Calu3 (cell line): ENCODE measurements around the gene SFSWAP. TPM values are rescaled to one million over a fixed set of nuclear protein-coding genes. Genes with fewer than 3 reads are reported as not detected.

Experiments
- BruUV-seq: library from RNA; stranded (reverse); fragments of 400-500 nt; replicated peaks from 2 replicates; lab custom pipeline; 2021; lab: Mats Ljungman, UMichigan
- CTCF ChIA-PET: fragments of 300-600 bp; sonication (Branson Sonifier 250); formaldehyde crosslinking; loops from one replicate; lab custom pipeline; 2022; ENCODE audit warnings: antibody characterized with exemption; lab: Charles Lee
- DNase-seq: peaks from one replicate; pipeline ENCODE4 v3.0.0; 2022
- H3K27ac Mint-ChIP-seq: one replicate; pipeline ENCODE4 v1.8.0; 2022; ENCODE audit warnings: mixed read lengths; ENCODE audit not compliant: unreplicated experiment
- H3K27me3 Mint-ChIP-seq: one replicate; pipeline ENCODE4 v1.8.0; 2022; ENCODE audit warnings: mixed read lengths; ENCODE audit not compliant: unreplicated experiment
- H3K36me3 Mint-ChIP-seq: one replicate; pipeline ENCODE4 v1.8.0; 2022; ENCODE audit warnings: mild to moderate bottlenecking, moderate library complexity, mixed read lengths; ENCODE audit not compliant: insufficient read depth, unreplicated experiment
- H3K4me1 Mint-ChIP-seq: one replicate; pipeline ENCODE4 v1.8.0; 2022; ENCODE audit warnings: mild to moderate bottlenecking, low read depth, mixed read lengths; ENCODE audit not compliant: unreplicated experiment
- H3K4me3 Mint-ChIP-seq: one replicate; pipeline ENCODE4 v1.8.0; 2022; ENCODE audit warnings: mild to moderate bottlenecking, low read depth, moderate library complexity, mixed read lengths; ENCODE audit not compliant: unreplicated experiment
- H3K9me3 Mint-ChIP-seq: one replicate; pipeline ENCODE4 v1.8.0; 2022; ENCODE audit warnings: low read depth, mixed read lengths; ENCODE audit not compliant: unreplicated experiment
- intact Hi-C: fragments of 100-400 bp; cut with micrococcal nuclease; formaldehyde crosslinking; loops from one replicate; pipeline ENCODE4 v1.10.0; 2022; ENCODE audit not compliant: unreplicated experiment
- total RNA-seq: library from RNA; stranded (reverse); gene quantifications from 2 replicates; pipeline ENCODE4 v1.2.3, GENCODE V29; 2022
- TF ChIP-seq, protein P1 (sequence below): fragments of 200-600 bp; IDR thresholded peaks from one replicate; pipeline ENCODE4 v1.8.0; 2022; ENCODE audit warnings: antibody characterized with exemption; ENCODE audit not compliant: unreplicated experiment

The SFSWAP gene
- total RNA-seq, 1 experiment from 2014 or later = 68.4 TPM

- TF ChIP-seq, protein P1, sequence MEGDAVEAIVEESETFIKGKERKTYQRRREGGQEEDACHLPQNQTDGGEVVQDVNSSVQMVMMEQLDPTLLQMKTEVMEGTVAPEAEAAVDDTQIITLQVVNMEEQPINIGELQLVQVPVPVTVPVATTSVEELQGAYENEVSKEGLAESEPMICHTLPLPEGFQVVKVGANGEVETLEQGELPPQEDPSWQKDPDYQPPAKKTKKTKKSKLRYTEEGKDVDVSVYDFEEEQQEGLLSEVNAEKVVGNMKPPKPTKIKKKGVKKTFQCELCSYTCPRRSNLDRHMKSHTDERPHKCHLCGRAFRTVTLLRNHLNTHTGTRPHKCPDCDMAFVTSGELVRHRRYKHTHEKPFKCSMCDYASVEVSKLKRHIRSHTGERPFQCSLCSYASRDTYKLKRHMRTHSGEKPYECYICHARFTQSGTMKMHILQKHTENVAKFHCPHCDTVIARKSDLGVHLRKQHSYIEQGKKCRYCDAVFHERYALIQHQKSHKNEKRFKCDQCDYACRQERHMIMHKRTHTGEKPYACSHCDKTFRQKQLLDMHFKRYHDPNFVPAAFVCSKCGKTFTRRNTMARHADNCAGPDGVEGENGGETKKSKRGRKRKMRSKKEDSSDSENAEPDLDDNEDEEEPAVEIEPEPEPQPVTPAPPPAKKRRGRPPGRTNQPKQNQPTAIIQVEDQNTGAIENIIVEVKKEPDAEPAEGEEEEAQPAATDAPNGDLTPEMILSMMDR = no peak
- H3K4me3 Mint-ChIP-seq = no peak overlapping the region
- H3K36me3 Mint-ChIP-seq = peaks cover 19% of the 10 kb centered on the region
- CTCF ChIA-PET = interaction anchor here (0.5 kb wide), 1 partner anchor 132 kb away, joined by 3 read pairs; no protein-coding TSS in a partner anchor
- H3K27me3 Mint-ChIP-seq = peaks cover 55% of the 10 kb centered on the region
- no peaks in the 10 kb centered on the region for H3K9me3 Mint-ChIP-seq
- BruUV-seq = no TSS peak
- intact Hi-C loops = loop anchor here (5.0 to 10.0 kb wide), 2 partner anchors 167 to 730 kb away; no protein-coding TSS in a partner anchor
- H3K27ac Mint-ChIP-seq = no peak overlapping the region
- H3K4me1 Mint-ChIP-seq = peaks cover 29% of the 10 kb centered on the region
- no peak for DNase-seq
These were observed 124.1 kb downstream of the SFSWAP start for GRCh38 chr12:131834798-131835615.

DNA sequence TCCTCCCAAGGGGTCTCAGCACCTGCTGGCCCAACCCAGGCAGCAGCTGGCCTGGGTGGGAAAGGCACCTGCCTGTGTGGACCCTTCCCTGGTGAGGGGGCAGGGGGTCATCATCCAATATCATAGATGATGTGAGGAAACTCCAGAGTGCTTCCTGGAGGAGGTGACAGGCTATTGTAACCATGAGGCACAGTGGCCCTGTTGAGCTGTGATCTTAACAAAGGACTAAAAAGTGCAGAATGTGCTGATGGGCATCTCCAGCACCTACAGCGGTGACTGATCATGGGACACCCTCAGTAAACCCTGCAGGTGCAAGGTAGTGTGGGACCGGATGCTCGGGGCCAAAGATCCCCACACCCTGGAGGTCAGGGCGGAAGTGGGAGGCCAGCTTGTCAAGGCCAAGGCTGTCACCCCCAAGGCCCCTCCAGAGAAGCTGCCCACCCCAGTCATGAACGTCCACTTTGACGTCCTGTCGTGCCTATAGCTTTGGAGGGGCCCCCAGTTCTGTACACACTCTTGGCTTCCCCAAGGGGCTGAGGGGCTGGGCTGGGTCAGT, 124.8 kb downstream of the SFSWAP start:
- no peak for DNase-seq
- CTCF ChIA-PET = interaction anchor here (0.8 to 1.1 kb wide), 2 partner anchors 16 to 77 kb away, joined by 3 to 5 read pairs; no protein-coding TSS in a partner anchor
- H3K9me3 Mint-ChIP-seq = no peaks in the 10 kb centered on the region
- TF ChIP-seq, protein P1 = no peak
- no peak overlapping the region for H3K4me3 Mint-ChIP-seq
- no TSS peak for BruUV-seq
- intact Hi-C loops = loop anchor here (5.0 to 10.0 kb wide), 2 partner anchors 167 to 731 kb away; no protein-coding TSS in a partner anchor
- peaks cover 28% of the 10 kb centered on the region for H3K4me1 Mint-ChIP-seq
- peaks cover 19% of the 10 kb centered on the region for H3K36me3 Mint-ChIP-seq
- no peak overlapping the region for H3K27ac Mint-ChIP-seq
- peaks cover 53% of the 10 kb centered on the region for H3K27me3 Mint-ChIP-seq

DNA sequence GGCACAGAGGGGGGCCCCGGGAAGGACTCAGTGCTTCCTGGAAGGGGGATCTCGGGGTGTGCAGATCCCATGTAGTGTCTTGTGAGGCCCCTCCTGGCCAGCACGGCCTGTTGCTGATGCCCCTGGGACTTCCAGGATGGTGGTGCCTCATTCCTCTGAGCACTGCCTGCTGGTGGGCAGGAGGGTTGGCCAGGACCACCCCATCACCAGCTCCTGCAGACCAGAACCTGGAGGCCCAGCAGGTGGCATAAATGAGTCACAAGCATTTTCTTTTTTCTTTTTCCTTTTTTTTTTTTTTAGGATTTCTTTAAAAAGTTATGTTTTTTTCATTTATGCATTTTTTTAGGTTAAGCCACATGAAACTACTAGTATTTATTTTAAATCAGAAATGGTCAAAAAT, 125.3 kb downstream of the SFSWAP start:
- no peaks in the 10 kb centered on the region for H3K9me3 Mint-ChIP-seq
- peaks cover 19% of the 10 kb centered on the region for H3K36me3 Mint-ChIP-seq
- H3K27ac Mint-ChIP-seq = no peak overlapping the region
- no peak for DNase-seq
- CTCF ChIA-PET = interaction anchor here (0.8 to 1.1 kb wide), 2 partner anchors 15 to 76 kb away, joined by 3 to 5 read pairs; no protein-coding TSS in a partner anchor
- intact Hi-C loops = loop anchor here (5.0 to 10.0 kb wide), 2 partner anchors 166 to 731 kb away; no protein-coding TSS in a partner anchor
- H3K4me3 Mint-ChIP-seq = no peak overlapping the region
- no TSS peak for BruUV-seq
- peaks cover 23% of the 10 kb centered on the region for H3K4me1 Mint-ChIP-seq
- H3K27me3 Mint-ChIP-seq = peaks cover 48% of the 10 kb centered on the region
- TF ChIP-seq, protein P1 = peak; percentile 60

- Mint-ChIP-seq H3K36me3 (peaks cover 19% of the 10 kb centered on the region), H3K4me3 (no peak overlapping the region), H3K4me1 (peaks cover 19% of the 10 kb centered on the region), H3K27ac (no peak overlapping the region), H3K9me3 (no peaks in the 10 kb centered on the region), H3K27me3 (peaks cover 41% of the 10 kb centered on the region)
- intact Hi-C loops = loop anchor here (5.0 to 10.0 kb wide), 2 partner anchors 165 to 732 kb away; no protein-coding TSS in a partner anchor
- DNase-seq = no peak
- TF ChIP-seq, protein P1 = no peak
- BruUV-seq = no TSS peak
- CTCF ChIA-PET = interaction anchor here (1.1 kb wide), 1 partner anchor 15 kb away, joined by 5 read pairs; no protein-coding TSS in a partner anchor
These were observed 126.0 kb downstream of the SFSWAP start for GRCh38 chr12:131836714-131837397.
